ENCODE measurements around the gene SP1. TPM values are rescaled to one million over a fixed set of nuclear protein-coding genes. Genes with fewer than 3 reads are reported as not detected.

SP1 gene
- total and polyA plus RNA-seq, 9 of the 15 experiments (the other 6 are each of a cell fraction or from before 2014, with no cell fraction given) = 8.0 to 65.5 (median 41.6) TPM

DNA sequence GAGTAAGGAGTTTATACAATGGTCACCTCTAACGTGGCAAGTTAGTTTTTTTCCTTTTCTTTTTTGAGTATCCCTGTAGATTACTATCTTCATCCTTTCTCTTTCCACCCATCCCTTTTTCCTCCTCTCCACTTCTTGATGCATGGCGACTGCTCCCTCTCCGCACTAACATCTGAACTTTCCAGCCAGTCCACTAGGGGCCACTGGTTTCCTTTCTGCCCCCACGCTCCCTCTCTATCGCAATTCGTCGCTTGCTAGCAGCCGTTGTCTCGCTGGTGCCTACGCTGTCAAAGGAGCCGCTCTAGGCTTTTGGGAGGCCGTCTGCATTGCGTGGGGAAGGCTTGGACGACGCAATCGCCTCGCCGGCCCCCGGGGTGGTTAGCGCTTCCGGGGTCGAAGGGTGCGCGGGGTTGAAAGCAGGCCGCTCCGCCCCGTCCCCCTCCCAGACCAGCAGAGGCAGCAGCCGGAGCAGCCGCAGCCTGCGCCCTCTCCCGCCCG, 71.7 kb downstream of the SP1 start, which contains the start of gene PCBP2 (continued):
- TF ChIP-seq, protein P1, sequence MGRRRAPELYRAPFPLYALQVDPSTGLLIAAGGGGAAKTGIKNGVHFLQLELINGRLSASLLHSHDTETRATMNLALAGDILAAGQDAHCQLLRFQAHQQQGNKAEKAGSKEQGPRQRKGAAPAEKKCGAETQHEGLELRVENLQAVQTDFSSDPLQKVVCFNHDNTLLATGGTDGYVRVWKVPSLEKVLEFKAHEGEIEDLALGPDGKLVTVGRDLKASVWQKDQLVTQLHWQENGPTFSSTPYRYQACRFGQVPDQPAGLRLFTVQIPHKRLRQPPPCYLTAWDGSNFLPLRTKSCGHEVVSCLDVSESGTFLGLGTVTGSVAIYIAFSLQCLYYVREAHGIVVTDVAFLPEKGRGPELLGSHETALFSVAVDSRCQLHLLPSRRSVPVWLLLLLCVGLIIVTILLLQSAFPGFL (CRISPR knock-in tag; IDR thresholded peaks at IDR 0.05) = no peak
- no peak for TF ChIP-seq ZSCAN29 (IDR thresholded peaks at IDR 0.05)
- TF ChIP-seq, protein P2, sequence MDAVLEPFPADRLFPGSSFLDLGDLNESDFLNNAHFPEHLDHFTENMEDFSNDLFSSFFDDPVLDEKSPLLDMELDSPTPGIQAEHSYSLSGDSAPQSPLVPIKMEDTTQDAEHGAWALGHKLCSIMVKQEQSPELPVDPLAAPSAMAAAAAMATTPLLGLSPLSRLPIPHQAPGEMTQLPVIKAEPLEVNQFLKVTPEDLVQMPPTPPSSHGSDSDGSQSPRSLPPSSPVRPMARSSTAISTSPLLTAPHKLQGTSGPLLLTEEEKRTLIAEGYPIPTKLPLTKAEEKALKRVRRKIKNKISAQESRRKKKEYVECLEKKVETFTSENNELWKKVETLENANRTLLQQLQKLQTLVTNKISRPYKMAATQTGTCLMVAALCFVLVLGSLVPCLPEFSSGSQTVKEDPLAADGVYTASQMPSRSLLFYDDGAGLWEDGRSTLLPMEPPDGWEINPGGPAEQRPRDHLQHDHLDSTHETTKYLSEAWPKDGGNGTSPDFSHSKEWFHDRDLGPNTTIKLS (IDR thresholded peaks at IDR 0.05; ENCODE audit: borderline replicate concordance, low read depth) = peak; percentile 97
- no peak for TF ChIP-seq PTRF (tag; IDR thresholded peaks at IDR 0.05)
- no peak for TF ChIP-seq ZNF217 (CRISPR knock-in tag; IDR thresholded peaks at IDR 0.05)
- TF ChIP-seq, protein P3, sequence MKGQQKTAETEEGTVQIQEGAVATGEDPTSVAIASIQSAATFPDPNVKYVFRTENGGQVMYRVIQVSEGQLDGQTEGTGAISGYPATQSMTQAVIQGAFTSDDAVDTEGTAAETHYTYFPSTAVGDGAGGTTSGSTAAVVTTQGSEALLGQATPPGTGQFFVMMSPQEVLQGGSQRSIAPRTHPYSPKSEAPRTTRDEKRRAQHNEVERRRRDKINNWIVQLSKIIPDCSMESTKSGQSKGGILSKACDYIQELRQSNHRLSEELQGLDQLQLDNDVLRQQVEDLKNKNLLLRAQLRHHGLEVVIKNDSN (CRISPR knock-in tag; IDR thresholded peaks at IDR 0.05) = no peak
- TF ChIP-seq ZNF830 (CRISPR knock-in tag; IDR thresholded peaks at IDR 0.05) = no peak
- 0 out of 2 replicates have a peak, but pooled peaks have one; percentile 58 for TF ChIP-seq GATAD2A (IDR thresholded peaks at IDR 0.05)
- no peak; the same call in 1 of the 2 replicates for TF ChIP-seq FOSL1 (tag; conservative IDR thresholded peaks at IDR 0.05)
- TF ChIP-seq SIX5 (IDR thresholded peaks at IDR 0.05; ENCODE audit: borderline replicate concordance in 1 of 2, insufficient read depth in 1 of 2, low read depth in 1 of 2, low read length in 2 of 2) = peak; percentile 49 to 58; a peak in 3 of 4 replicates
- no peak for TF ChIP-seq IFI16 (CRISPR knock-in tag; IDR thresholded peaks at IDR 0.05)
- TF ChIP-seq NBN (IDR thresholded peaks at IDR 0.05; ENCODE audit: low read depth) = peak; percentile 93
- peak; percentile 74; the same call in 1 of the 2 replicates for TF ChIP-seq ESRRA (IDR thresholded peaks at IDR 0.05; ENCODE audit: borderline replicate concordance, low read depth)
- no peak for TF ChIP-seq MECOM (CRISPR knock-in tag; IDR thresholded peaks at IDR 0.05)
- TF ChIP-seq ATF1 (CRISPR knock-in tag; IDR thresholded peaks at IDR 0.05) = peak; percentile 83
- TF ChIP-seq ATF1 (tag; IDR thresholded peaks at IDR 0.05) = peak; percentile 96
- TF ChIP-seq, protein P4, sequence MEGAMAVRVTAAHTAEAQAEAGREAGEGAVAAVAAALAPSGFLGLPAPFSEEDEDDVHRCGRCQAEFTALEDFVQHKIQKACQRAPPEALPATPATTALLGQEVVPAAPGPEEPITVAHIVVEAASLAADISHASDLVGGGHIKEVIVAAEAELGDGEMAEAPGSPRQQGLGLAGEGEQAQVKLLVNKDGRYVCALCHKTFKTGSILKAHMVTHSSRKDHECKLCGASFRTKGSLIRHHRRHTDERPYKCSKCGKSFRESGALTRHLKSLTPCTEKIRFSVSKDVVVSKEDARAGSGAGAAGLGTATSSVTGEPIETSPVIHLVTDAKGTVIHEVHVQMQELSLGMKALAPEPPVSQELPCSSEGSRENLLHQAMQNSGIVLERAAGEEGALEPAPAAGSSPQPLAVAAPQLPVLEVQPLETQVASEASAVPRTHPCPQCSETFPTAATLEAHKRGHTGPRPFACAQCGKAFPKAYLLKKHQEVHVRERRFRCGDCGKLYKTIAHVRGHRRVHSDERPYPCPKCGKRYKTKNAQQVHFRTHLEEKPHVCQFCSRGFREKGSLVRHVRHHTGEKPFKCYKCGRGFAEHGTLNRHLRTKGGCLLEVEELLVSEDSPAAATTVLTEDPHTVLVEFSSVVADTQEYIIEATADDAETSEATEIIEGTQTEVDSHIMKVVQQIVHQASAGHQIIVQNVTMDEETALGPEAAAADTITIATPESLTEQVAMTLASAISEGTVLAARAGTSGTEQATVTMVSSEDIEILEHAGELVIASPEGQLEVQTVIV (CRISPR knock-in tag; IDR thresholded peaks at IDR 0.05; ENCODE audit: borderline replicate concordance) = no peak
- TF ChIP-seq RBM17 (IDR thresholded peaks at IDR 0.05; ENCODE audit: borderline replicate concordance, low read depth, low read length) = no peak
- TF ChIP-seq ZNF384 (IDR thresholded peaks at IDR 0.05; ENCODE audit: low read depth, low read length) = peak; percentile 42; the same call in 1 of the 2 replicates
- TF ChIP-seq, protein P5, sequence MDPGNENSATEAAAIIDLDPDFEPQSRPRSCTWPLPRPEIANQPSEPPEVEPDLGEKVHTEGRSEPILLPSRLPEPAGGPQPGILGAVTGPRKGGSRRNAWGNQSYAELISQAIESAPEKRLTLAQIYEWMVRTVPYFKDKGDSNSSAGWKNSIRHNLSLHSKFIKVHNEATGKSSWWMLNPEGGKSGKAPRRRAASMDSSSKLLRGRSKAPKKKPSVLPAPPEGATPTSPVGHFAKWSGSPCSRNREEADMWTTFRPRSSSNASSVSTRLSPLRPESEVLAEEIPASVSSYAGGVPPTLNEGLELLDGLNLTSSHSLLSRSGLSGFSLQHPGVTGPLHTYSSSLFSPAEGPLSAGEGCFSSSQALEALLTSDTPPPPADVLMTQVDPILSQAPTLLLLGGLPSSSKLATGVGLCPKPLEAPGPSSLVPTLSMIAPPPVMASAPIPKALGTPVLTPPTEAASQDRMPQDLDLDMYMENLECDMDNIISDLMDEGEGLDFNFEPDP (CRISPR knock-in tag; IDR thresholded peaks at IDR 0.05) = no peak
- TF ChIP-seq, protein P6, sequence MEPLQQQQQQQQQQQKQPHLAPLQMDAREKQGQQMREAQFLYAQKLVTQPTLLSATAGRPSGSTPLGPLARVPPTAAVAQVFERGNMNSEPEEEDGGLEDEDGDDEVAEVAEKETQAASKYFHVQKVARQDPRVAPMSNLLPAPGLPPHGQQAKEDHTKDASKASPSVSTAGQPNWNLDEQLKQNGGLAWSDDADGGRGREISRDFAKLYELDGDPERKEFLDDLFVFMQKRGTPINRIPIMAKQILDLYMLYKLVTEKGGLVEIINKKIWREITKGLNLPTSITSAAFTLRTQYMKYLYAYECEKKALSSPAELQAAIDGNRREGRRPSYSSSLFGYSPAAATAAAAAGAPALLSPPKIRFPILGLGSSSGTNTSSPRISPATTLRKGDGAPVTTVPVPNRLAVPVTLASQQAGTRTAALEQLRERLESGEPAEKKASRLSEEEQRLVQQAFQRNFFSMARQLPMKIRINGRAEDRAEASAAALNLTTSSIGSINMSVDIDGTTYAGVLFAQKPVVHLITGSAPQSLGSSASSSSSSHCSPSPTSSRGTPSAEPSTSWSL (CRISPR knock-in tag; IDR thresholded peaks at IDR 0.05; ENCODE audit: borderline replicate concordance) = no peak
